ENCODE results near the gene ARMC2.

GRCh38 chr6:108848116-108848868, at the start of gene ARMC2:
- TF ChIP-seq CTCF (IDR thresholded peaks at IDR 0.05), result no peak
- no peak for TF ChIP-seq EP300 (IDR thresholded peaks at IDR 0.05)
- no peak for TF ChIP-seq POLR2A (IDR thresholded peaks at IDR 0.05)
- TF ChIP-seq POLR2AphosphoS5 (IDR thresholded peaks at IDR 0.05), result peak; percentile 12 to 90 (median 49)
